HG03175 (cell line): ENCODE measurements around the gene FTL.

Source experiments
- ATAC-seq: cut with Tn5 transposase; IDR thresholded peaks from one replicate; pipeline ENCODE4 v1.9.1; 2021; ENCODE audit warnings: mild to moderate bottlenecking, moderate library complexity; ENCODE audit not compliant: unreplicated experiment

FTL gene

GRCh38 chr19:48989701-48990291 lies 24.7 kb downstream of the FTL start:
- ATAC-seq = no peak

DNA sequence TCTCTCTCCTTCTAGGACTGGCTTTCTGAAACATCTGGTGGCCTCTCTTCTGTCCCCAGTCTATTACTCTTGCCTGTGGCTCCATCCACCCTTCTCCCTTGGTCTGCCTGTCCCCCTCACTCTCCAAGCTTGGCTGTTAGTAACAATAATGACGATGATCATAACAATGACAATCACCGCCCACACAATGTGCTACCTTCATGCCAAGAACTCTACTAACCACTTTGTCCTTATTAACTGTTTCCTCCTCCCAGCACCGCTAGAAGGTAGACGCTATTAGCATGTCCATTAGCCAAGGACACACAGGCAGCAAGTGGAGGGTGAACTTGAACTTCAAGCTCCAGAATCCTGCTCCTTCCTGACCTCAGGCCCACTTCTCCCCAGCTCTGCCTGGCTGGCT lies 25.3 kb downstream of the FTL start:
- ATAC-seq = no peak

GRCh38 chr19:48991011-48991609 lies 26.0 kb downstream of the FTL start:
- ATAC-seq = no peak

DNA sequence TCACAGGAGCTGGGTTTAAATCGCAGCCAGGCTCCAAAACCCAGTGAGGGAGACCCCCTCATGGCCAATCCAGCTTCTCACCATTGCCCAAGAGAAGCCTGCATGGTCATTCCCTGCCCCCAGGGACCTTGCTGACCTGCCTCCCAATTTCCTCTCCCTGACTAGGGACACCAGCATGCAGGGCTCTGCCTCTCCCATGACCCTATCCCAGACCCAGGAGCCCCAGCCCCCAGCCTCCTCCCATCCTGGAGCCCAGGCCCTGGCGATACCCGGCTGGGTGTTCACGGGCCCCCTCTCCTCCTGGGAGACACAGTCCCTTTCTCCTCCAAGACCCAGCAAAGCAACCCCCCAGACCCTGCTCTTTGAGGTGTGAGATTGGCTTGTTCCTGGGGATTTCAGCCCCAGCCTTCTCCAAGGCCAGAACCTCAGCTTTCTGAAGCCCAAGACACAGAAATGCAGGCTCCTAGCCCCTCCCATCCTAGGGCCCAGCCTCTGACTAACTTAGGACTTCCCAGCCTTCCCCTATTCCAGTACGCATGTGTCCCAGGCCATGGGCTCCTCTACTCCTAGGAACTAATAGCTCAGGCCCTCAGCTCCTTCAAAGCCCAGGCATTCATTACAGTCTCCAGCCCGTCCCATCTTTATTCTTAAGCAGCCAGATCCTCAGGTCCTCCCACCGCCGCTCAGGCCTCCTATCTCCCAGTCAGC lies 26.9 kb downstream of the FTL start:
- no peak for ATAC-seq

GRCh38 chr19:48992581-48993174 lies 27.6 kb downstream of the FTL start:
- no peak for ATAC-seq

- peak; percentile 89 for ATAC-seq
Observed at GRCh38 chr19:48993175-48994034, 28.3 kb downstream of the FTL start, which contains the start of the genes GYS1 and RUVBL2. Gene GYS1 (minus strand): TSS chr19:48993309. CDS start chr19:48993112, 197 bp downstream. Gene RUVBL2 (plus strand): TSS chr19:48993887. CDS start chr19:48993912, 25 bp downstream.

GRCh38 chr19:48994035-48994386 lies 28.9 kb downstream of the FTL start:
- ATAC-seq = no peak

DNA sequence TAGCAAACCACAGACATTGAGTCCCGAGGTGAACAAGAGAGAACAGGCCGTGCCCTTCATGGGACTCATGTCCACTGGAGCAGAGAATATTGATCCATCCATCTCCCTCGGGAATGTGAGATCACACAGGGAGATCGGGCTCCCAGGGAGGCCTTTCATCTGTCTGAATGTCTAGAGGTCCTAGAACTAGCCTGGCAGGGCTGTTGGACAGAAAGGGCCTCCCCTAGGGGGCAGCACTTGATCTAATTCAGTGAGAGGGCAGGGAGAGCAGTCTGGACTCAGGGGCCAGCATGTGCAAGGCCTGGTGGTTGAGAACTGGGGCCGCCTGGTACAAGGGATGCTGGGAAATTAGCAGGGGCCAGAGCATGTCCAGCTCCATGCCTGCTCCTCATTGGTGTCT lies 32.9 kb downstream of the FTL start:
- ATAC-seq = no peak

- ATAC-seq = no peak
Observed at GRCh38 chr19:48999481-49000325, 34.6 kb downstream of the FTL start.

GRCh38 chr19:49004133-49004532 lies 39.0 kb downstream of the FTL start:
- ATAC-seq = no peak

GRCh38 chr19:49004964-49005614 lies 40.0 kb downstream of the FTL start:
- no peak for ATAC-seq

DNA sequence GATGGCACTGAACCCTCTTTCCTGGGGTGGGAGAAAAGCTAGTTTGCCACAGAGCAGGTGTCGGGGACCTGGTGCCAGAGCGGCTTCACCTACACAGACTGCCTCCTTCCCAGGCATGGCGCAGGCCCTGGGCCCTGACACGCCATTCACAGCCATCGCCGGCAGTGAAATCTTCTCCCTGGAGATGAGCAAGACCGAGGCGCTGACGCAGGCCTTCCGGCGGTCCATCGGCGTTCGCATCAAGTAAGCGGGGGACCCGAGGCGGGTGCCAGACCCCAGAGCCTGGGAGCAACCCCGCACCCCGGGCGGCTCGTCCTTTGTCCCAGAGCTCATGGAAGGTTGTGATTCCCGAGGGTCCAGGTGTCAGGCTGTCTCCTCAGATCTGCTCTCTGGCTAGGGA lies 41.8 kb downstream of the FTL start:
- no peak for ATAC-seq

GRCh38 chr19:49009828-49010227 lies 44.7 kb downstream of the FTL start:
- no peak for ATAC-seq

GRCh38 chr19:49010453-49010852 lies 45.3 kb downstream of the FTL start:
- ATAC-seq = no peak

DNA sequence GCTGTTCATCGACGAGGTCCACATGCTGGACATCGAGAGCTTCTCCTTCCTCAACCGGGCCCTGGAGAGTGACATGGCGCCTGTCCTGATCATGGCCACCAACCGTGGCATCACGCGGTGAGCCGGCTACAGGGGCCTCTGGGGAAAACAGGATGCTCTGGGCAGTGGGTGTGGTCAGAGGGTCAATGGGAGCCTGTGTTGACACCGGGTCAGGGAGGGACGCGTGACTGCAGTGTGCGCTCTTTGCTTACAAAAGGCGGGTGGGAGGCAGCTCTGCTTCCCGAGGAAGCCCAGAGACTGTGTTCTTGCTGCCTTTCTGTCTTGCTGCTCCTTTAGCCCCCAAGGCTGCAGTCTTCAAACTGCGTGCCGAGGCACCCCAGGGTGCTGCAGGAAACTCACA lies 46.1 kb downstream of the FTL start:
- no peak for ATAC-seq

GRCh38 chr19:49014123-49014869 lies 49.2 kb downstream of the FTL start:
- no peak for ATAC-seq

DNA sequence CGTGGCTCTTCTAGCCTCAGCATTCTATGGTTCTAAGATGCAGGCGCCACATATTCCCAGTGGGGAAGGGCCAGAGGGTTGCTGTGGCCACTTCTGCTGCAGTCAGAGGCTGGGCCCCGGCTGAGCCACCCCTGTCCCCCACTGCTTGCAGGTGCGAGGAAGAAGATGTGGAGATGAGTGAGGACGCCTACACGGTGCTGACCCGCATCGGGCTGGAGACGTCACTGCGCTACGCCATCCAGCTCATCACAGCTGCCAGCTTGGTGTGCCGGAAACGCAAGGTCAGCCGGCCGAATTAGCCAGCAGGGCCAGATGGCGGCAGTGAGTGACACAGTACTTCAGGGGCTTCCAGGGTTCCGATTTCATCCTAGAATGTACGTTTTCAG lies 49.8 kb downstream of the FTL start:
- ATAC-seq = no peak

DNA sequence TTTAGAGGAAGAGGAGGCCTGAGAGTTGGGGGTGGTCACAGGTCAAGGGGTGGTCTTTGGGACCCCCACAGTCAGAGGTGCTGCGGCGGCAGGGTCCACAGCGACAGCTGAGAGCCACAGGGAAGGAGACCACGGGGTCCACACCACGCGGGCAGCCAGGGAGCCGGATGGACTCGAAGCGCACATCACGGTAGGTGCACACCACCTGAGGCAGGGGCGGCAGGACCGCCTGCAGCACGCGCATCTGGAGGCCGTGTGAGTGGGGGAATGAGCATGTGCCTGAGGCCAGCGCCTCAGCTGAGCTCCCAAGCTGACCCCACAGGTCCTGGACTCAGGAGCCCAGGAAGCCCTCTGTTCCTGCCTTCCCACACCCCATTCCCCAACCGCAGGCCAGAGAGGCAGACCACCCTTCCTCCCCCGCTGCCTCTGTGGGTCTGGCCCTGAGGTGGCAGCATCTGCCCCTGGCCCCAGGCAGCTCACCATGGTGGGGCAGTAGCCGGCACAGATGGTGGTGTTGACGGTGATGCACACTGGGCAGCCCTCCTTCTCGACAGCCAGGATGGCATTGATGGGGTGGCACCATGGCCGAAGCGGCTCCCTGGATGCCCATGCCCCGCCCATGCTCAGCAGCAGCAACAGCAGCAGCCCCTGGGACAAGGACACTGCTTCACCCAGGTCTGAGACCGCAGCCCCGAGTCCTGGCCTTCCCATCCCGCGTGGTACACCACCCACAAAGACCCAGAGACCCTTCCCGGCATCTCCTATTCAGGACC lies 51.1 kb downstream of the FTL start:
- ATAC-seq = no peak
